WTC11 (cell line): ENCODE results near the gene QDPR.

Experiments used
- AR ChIP-seq: fragments of 250-450 bp; sonication (Bioruptor Pico); IDR thresholded peaks from 2 replicates; pipeline ENCODE4 v1.9.0; 2021; ENCODE audit warnings: mild to moderate bottlenecking
- ATF2 ChIP-seq: sonication (generic); formaldehyde crosslinking; IDR thresholded peaks from 2 replicates; pipeline ENCODE4 v1.8.1; 2022; ENCODE audit warnings: low read depth, missing genetic modification reagents, borderline replicate concordance
- ATF3 ChIP-seq: sonication (generic); formaldehyde crosslinking; conservative IDR thresholded peaks from 2 replicates; pipeline ENCODE4 v1.8.1; 2022; ENCODE audit warnings: mild to moderate bottlenecking, missing genetic modification reagents
- CREM ChIP-seq: sonication (generic); formaldehyde crosslinking; IDR thresholded peaks from 2 replicates; pipeline ENCODE4 v1.8.1; 2022; ENCODE audit warnings: mild to moderate bottlenecking, missing genetic modification reagents, moderate library complexity
- CTCF ChIP-seq: fragments of 200-600 bp; IDR thresholded peaks from 2 replicates; pipeline ENCODE4 v1.8.0; 2022; ENCODE audit warnings: antibody characterized with exemption
- E2F5 ChIP-seq: sonication (generic); formaldehyde crosslinking; IDR thresholded peaks from 2 replicates; pipeline ENCODE4 v1.8.1; 2022; ENCODE audit warnings: mild to moderate bottlenecking, moderate library complexity, missing genetic modification reagents
- FOXJ3 ChIP-seq: sonication (generic); formaldehyde crosslinking; IDR thresholded peaks from 2 replicates; pipeline ENCODE4 v1.9.0; 2021; ENCODE audit warnings: missing genetic modification reagents, mild to moderate bottlenecking, borderline replicate concordance
- FOXP1 ChIP-seq: sonication (generic); formaldehyde crosslinking; IDR thresholded peaks from 2 replicates; pipeline ENCODE4 v1.8.0; 2022; ENCODE audit warnings: missing genetic modification reagents, mild to moderate bottlenecking, moderate library complexity, borderline replicate concordance
- HMGA2 ChIP-seq: fragments of 250-450 bp; sonication (Bioruptor Pico); IDR thresholded peaks from 2 replicates; pipeline ENCODE4 v1.4.0; 2021; ENCODE audit warnings: mild to moderate bottlenecking, moderate library complexity
- NR2C2 ChIP-seq: sonication (generic); formaldehyde crosslinking; IDR thresholded peaks from 2 replicates; pipeline ENCODE4 v1.8.0; 2022; ENCODE audit warnings: mild to moderate bottlenecking, missing genetic modification reagents
- PREB ChIP-seq: sonication (generic); formaldehyde crosslinking; IDR thresholded peaks from 2 replicates; pipeline ENCODE4 v1.8.1; 2022; ENCODE audit warnings: mild to moderate bottlenecking, missing genetic modification reagents, moderate library complexity, borderline replicate concordance
- RELA ChIP-seq: sonication (generic); formaldehyde crosslinking; IDR thresholded peaks from 2 replicates; pipeline ENCODE4 v1.8.1; 2022; ENCODE audit warnings: missing genetic modification reagents, mild to moderate bottlenecking, borderline replicate concordance
- TEAD4 ChIP-seq: sonication (generic); formaldehyde crosslinking; IDR thresholded peaks from 2 replicates; pipeline ENCODE4 v1.8.0; 2022; ENCODE audit warnings: mild to moderate bottlenecking, missing genetic modification reagents

- TF ChIP-seq PREB (CRISPR knock-in tag) (no peak), E2F5 (CRISPR knock-in tag) (no peak), CTCF (no peak), AR (CRISPR knock-in tag) (no peak), TEAD4 (no peak), FOXP1 (CRISPR knock-in tag) (no peak), NR2C2 (CRISPR knock-in tag) (no peak), FOXJ3 (CRISPR knock-in tag) (no peak), ATF2 (CRISPR knock-in tag) (no peak), ATF3 (CRISPR knock-in tag) (no peak), HMGA2 (CRISPR knock-in tag) (no peak), RELA (CRISPR knock-in tag) (no peak), CREM (CRISPR knock-in tag) (no peak)
Observed at GRCh38 chr4:17559709-17560048, 47.8 kb upstream of the QDPR start.
